K562 treated with DMSO at 1 percent for 48 hours (cell line): Measurements from ENCODE around the gene CYP4X1. TPM values are rescaled to one million over a fixed set of nuclear protein-coding genes. Genes with fewer than 3 reads are reported as not detected.

Source experiments
- total RNA-seq: library from RNA; unstranded; fragments of 300-600 nt; gene quantifications from 2 replicates; pipeline ENCODE4 v1.2.3, GENCODE V29; 2022; ENCODE audit warnings: low replicate concordance; ENCODE audit errors: extremely low read depth

CYP4X1 gene
- not detected in 2 replicates for total RNA-seq

GRCh38 chr1:47023268-47024140 is at the start of gene CYP4X1:
Gene CYP4X1 (plus strand): TSS chr1:47023669. CDS start chr1:47023818, 149 bp downstream.

GRCh38 chr1:47067097-47067594 is 43.7 kb downstream of the CYP4X1 start, which contains the start of gene CYP4Z1:
Gene CYP4Z1 (plus strand): TSS chr1:47067231. CDS start chr1:47067491, 260 bp downstream.

Other genes starting within 250 kb of the CYP4X1 start
- not detected in 2 replicates for gene CYP4B1, start 224.6 kb upstream of the CYP4X1 start, total RNA-seq
- not detected in 2 replicates for gene CYP4A11, start 82.2 kb upstream of the CYP4X1 start, total RNA-seq
- gene CYP4Z1, start 43.6 kb downstream of the CYP4X1 start, total RNA-seq = not detected in 2 replicates
- not detected in 2 replicates for gene CYP4A22, start 113.8 kb downstream of the CYP4X1 start, total RNA-seq
- not detected in 2 replicates for gene PDZK1IP1, start 166.4 kb downstream of the CYP4X1 start, total RNA-seq
- not detected in 2 replicates for gene TAL1, start 208.6 kb downstream of the CYP4X1 start, total RNA-seq